Activated T-cell treated with anti-CD3 and anti-CD28 coated beads, Interleukin-2, amount 50 U/mL, for 24 hours (primary cell): Measurements from ENCODE around the gene FOXP4.

Experiments
- DNase-seq: peaks from one replicate; pipeline ENCODE4 v3.0.0-alpha.2; 2020
- H3K27ac Mint-ChIP-seq: 2 replicates; pipeline ENCODE4 v1.8.0; 2020; ENCODE audit warnings: mild to moderate bottlenecking, mixed read lengths
- H3K27me3 Mint-ChIP-seq: 2 replicates; pipeline ENCODE4 v1.8.0; 2020; ENCODE audit warnings: mixed read lengths
- H3K36me3 Mint-ChIP-seq: 2 replicates; pipeline ENCODE4 v1.8.0; 2020; ENCODE audit warnings: low read depth, mixed read lengths
- H3K4me1 Mint-ChIP-seq: 2 replicates; pipeline ENCODE4 v1.8.0; 2020; ENCODE audit warnings: low read depth, mixed read lengths
- H3K4me3 Mint-ChIP-seq: 2 replicates; pipeline ENCODE4 v1.8.0; 2020; ENCODE audit warnings: mild to moderate bottlenecking, moderate library complexity, mixed read lengths
- H3K9me3 Mint-ChIP-seq: 2 replicates; pipeline ENCODE4 v1.8.0; 2020; ENCODE audit warnings: mixed read lengths

FOXP4 gene

DNA sequence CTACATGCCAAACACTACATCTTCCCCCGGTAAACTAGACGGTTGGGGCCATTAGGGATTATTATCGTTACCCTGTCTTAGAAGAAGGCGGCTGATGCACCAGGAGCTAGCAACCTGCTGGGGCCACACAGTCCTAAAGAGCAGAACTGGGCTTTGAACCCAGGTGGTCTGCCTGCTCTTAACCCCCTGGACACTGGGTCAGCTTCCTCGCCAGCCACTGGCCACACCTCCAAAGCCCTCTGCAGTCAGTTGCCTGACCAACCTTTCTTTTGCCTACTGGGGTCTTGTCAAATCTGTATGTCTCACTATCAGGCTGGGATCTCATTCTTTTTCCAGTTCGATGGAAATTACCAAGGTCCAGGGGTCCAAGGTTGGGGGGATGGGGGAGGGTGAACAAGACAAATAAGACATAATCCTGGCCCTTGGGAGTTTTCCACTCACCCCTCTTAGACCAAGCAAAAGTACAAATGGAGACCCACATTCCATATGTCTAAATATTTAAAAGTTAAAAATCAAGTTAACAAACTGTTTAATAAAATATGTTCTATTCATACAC lies 34.0 kb upstream of the FOXP4 start:
- no peaks in the 10 kb centered on the region for H3K9me3 Mint-ChIP-seq
- H3K27me3 Mint-ChIP-seq, result peaks cover 16% of the 10 kb centered on the region
- H3K27ac Mint-ChIP-seq, result no peak overlapping the region
- no peaks in the 10 kb centered on the region for H3K4me1 Mint-ChIP-seq
- H3K4me3 Mint-ChIP-seq, result no peak overlapping the region
- DNase-seq, result no peak
- H3K36me3 Mint-ChIP-seq, result no peaks in the 10 kb centered on the region

DNA sequence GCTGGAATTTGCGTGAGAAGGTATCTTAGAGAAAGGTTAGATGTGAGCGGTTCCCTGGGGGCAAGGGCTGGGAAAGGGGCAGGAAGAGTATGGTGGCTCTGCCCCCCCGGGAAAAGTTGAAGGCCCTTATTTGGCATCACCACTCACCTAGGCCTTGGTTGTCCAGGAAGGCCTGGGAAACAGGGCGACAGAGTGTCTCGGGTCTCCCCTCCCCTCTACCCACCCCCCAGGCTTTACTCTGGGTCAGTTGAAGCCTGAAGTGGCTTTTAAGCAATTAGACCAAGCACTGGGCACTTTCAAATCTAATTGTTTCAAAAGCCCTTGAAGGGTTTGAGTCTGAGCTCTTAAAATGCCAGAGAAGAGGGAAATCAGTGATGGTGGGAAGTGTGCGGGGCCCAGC lies 30.2 kb upstream of the FOXP4 start:
- Mint-ChIP-seq H3K4me3 (no peak overlapping the region), H3K27me3 (no peaks in the 10 kb centered on the region), H3K36me3 (no peaks in the 10 kb centered on the region), H3K9me3 (no peaks in the 10 kb centered on the region), H3K4me1 (no peaks in the 10 kb centered on the region), H3K27ac (no peak overlapping the region)
- DNase-seq, result no peak

DNA sequence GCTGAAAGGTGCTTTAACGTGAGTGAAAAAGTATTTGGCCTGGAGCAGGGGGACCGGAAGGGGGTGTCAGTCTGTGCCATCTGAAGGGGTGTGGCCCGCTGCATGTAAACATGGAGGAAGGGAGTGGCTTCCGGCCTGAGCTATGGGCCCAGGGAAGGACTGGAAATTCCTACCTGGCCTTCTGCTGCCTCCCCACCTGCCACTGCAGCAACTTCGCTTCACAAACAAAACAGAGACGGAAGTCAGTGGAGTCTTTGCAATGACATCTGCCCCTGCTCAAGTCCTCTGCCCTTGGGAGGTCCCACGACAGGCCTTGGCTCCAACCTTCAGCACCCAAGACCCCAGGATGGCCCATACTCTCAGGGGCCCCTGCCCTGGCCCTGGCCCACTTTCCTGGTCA lies 28.1 kb upstream of the FOXP4 start:
- Mint-ChIP-seq H3K9me3 (no peaks in the 10 kb centered on the region), H3K4me3 (no peak overlapping the region), H3K4me1 (no peaks in the 10 kb centered on the region), H3K27me3 (peaks cover 8% of the 10 kb centered on the region), H3K36me3 (no peaks in the 10 kb centered on the region), H3K27ac (no peak overlapping the region)
- no peak for DNase-seq

- no peaks in the 10 kb centered on the region for H3K4me1 Mint-ChIP-seq
- no peaks in the 10 kb centered on the region for H3K9me3 Mint-ChIP-seq
- no peak overlapping the region for H3K27ac Mint-ChIP-seq
- H3K27me3 Mint-ChIP-seq, result peaks cover 14% of the 10 kb centered on the region
- no peaks in the 10 kb centered on the region for H3K36me3 Mint-ChIP-seq
- no peak overlapping the region for H3K4me3 Mint-ChIP-seq
- no peak for DNase-seq
These were observed 26.9 kb upstream of the FOXP4 start for GRCh38 chr6:41519305-41519744.

DNA sequence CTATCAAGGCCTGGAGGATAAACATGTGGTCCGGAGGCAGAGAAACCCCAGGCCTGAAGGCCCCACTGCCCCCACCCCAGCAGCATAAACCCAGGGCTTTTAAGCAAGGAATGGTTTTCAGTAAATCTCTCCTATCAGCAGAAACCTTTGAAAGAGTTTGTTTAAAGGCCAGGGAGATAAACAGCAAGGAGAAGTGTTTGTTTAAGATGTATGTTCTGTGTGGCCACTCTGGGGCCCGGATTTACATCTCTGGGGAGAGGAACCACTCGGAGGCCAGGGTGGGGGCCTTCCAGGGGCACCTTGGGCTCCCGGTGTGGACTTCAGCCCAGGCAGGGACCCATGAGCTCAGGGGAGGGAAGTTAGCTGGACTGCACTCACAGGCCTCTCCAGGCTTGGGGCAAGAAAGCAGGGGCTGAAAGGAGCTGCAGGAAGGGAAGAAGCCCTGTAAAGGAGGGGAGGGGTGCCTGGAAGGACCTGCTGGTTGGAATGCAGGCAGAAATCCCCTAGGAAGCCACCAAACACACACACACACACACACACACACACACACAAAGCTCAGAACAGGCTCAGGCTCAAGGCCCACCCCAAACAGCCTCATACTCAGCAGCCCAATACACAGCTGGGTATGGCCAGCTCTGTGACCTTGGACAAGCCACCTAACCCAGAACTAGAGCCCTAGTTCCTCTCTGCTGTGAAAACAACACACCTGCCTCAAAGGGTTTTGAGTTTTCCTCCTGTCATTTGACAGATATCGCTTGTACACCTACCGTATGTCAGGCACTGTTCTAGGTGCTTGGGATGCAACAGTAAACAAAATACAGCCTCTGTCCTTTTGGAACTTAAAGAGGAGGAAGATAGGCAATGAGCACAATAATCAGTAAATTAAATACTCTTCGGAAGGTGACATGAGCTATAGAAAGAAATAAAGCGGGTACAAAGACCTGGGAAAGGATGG lies 26.2 kb upstream of the FOXP4 start:
- no peaks in the 10 kb centered on the region for H3K4me1 Mint-ChIP-seq
- no peak overlapping the region for H3K4me3 Mint-ChIP-seq
- peaks cover 14% of the 10 kb centered on the region for H3K27me3 Mint-ChIP-seq
- no peaks in the 10 kb centered on the region for H3K36me3 Mint-ChIP-seq
- DNase-seq, result no peak
- H3K9me3 Mint-ChIP-seq, result no peaks in the 10 kb centered on the region
- H3K27ac Mint-ChIP-seq, result no peak overlapping the region

DNA sequence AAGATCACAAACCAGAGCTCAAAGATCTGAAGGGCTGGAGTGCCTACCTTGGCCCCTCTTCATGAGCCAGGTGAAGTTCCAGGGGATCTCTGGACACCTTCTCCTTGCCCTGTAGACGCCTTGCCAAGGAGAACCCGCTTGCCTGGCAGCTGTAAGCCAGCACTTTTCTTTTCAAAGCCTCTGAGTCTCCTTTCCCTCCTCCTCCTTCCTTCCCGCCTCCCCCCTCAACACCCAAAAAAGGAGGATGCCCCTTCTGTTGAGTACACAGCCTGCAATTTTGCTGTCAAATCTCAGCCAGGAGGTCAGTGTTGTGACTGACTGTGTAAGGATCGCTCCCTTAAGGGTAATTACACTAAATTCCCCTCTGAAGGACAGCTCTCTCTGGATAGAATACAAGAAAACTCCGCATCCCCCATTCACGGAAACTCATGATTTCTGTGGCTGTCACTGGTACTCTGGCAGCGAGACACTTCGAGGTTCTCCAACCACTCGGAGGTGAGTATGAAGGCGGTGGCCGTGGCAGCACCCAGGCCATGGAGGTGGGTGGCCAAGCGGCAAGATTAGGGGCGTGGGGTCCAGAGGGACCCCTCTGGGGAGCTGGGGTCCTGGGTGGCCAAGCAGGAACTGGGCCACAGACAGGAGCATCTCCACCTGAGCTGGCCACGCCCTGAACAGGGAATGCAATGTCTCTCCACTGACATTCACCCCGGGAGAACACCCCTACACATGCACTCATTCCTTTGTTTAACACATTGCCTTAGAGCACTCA lies 23.2 kb upstream of the FOXP4 start:
- peaks cover 20% of the 10 kb centered on the region for H3K27me3 Mint-ChIP-seq
- H3K27ac Mint-ChIP-seq, result no peak overlapping the region
- no peak for DNase-seq

GRCh38 chr6:41523915-41524633 lies 22.1 kb upstream of the FOXP4 start:
- DNase-seq, result no peak
- Mint-ChIP-seq H3K9me3 (no peaks in the 10 kb centered on the region), H3K4me1 (no peaks in the 10 kb centered on the region), H3K27me3 (peaks cover 25% of the 10 kb centered on the region), H3K4me3 (no peak overlapping the region), H3K27ac (no peak overlapping the region), H3K36me3 (no peaks in the 10 kb centered on the region)

More for the DNA sequence above, 23.2 kb upstream of the FOXP4 start:
- H3K9me3 Mint-ChIP-seq, result no peaks in the 10 kb centered on the region
- H3K4me3 Mint-ChIP-seq, result no peak overlapping the region
- H3K4me1 Mint-ChIP-seq, result no peaks in the 10 kb centered on the region
- no peaks in the 10 kb centered on the region for H3K36me3 Mint-ChIP-seq

GRCh38 chr6:41524634-41525011 lies 21.6 kb upstream of the FOXP4 start:
- Mint-ChIP-seq H3K4me3 (no peak overlapping the region), H3K4me1 (no peaks in the 10 kb centered on the region), H3K36me3 (no peaks in the 10 kb centered on the region), H3K27ac (no peak overlapping the region), H3K27me3 (peaks cover 26% of the 10 kb centered on the region), H3K9me3 (no peaks in the 10 kb centered on the region)
- DNase-seq, result no peak

DNA sequence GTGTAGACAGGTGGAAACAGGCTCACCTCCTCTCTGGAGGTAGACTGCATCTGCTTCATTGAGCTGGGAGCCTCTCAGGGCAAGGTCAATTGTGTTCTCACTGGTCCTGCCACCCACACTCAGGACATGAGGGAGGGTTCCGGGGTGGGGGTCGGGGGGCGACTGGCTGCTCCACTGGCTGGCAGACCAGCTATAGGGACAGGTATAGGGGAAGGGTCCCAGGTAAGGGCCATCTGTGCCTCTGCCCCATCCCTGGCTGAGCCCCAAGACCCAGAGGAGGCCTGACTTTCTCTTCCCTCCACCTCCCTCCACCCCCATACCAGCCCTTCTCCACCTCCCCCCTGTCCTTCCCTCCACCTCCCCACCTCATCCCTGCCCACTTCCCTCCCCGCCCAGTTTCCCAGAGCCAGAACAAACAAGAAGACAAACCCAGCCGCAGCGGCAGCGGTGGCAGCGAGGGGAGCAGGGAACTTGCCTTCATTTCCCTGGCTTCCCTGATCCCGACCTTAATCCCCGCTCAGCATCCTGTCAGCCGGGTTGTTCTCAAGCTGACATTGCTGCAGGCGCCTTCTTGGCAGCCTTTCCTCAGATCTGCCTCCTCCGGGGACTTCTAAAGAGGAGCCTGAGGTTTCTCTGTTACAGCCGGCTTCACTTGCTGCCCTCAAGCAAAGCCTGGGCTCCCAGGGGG lies 18.3 kb upstream of the FOXP4 start:
- Mint-ChIP-seq H3K27ac (no peak overlapping the region), H3K27me3 (peaks cover 23% of the 10 kb centered on the region), H3K4me3 (no peak overlapping the region), H3K4me1 (peaks cover 26% of the 10 kb centered on the region), H3K36me3 (no peaks in the 10 kb centered on the region), H3K9me3 (no peaks in the 10 kb centered on the region)
- no peak for DNase-seq

DNA sequence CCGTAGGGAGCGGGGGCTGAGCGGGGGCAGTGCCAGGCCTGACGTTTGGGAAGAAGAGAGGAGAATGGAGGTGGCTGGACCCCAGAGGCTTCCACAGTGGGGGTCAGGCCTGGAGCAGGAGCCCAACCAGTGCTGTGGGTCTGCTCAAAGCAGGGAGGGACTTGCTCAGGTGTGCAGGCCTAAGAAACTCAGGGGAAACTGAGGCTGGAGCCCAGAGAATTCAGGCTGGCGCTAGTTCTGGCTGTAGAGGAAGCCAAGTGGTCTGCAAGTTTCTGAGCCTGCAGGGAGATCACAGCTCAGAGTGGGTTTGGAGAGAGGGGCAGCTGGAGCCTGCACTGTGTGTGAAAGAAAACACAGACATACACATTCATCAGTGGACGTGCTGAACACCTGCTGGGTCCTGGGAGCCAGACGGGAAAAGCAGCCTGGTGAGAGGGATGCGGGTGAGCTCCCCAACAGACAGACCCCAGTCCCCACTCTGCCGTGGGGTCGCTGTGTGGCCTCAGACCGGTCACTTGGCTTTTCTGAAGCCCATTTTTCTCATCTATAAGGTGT lies 17.7 kb upstream of the FOXP4 start:
- no peak overlapping the region for H3K4me3 Mint-ChIP-seq
- DNase-seq, result no peak
- peaks cover 17% of the 10 kb centered on the region for H3K27me3 Mint-ChIP-seq
- no peak overlapping the region for H3K27ac Mint-ChIP-seq
- H3K4me1 Mint-ChIP-seq, result peaks cover 32% of the 10 kb centered on the region
- H3K9me3 Mint-ChIP-seq, result no peaks in the 10 kb centered on the region
- no peaks in the 10 kb centered on the region for H3K36me3 Mint-ChIP-seq

DNA sequence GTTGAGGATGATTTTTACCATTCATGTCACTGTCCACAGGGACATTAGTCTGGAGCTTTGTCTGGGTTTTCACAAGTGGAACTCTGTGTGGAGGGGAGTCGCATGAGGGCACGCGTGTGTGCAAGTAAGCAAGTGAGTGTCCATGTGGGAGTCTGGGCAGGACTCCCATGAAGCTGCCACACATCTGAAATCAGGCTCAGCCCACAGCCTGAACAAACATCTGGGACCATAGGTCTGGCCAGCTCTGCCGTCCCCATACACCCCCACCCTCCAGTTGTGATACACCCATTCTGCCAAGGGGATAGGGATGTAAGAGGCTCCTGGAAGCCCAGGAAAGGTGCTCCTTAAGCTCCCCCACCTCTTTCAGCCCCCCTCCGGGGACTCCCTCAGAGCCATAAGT lies 17.1 kb upstream of the FOXP4 start:
- H3K9me3 Mint-ChIP-seq, result no peaks in the 10 kb centered on the region
- H3K36me3 Mint-ChIP-seq, result no peaks in the 10 kb centered on the region
- no peak for DNase-seq
- no peak overlapping the region for H3K4me3 Mint-ChIP-seq
- peaks cover 37% of the 10 kb centered on the region for H3K4me1 Mint-ChIP-seq
- H3K27ac Mint-ChIP-seq, result no peak overlapping the region
- H3K27me3 Mint-ChIP-seq, result peaks cover 15% of the 10 kb centered on the region

GRCh38 chr6:41529970-41530369 lies 16.2 kb upstream of the FOXP4 start:
- Mint-ChIP-seq H3K27ac (no peak overlapping the region), H3K4me1 (peaks cover 37% of the 10 kb centered on the region), H3K4me3 (no peak overlapping the region), H3K9me3 (no peaks in the 10 kb centered on the region), H3K36me3 (no peaks in the 10 kb centered on the region), H3K27me3 (peaks cover 15% of the 10 kb centered on the region)
- DNase-seq, result no peak

GRCh38 chr6:41530476-41530875 lies 15.7 kb upstream of the FOXP4 start:
- no peak overlapping the region for H3K4me3 Mint-ChIP-seq
- DNase-seq, result no peak
- H3K27ac Mint-ChIP-seq, result no peak overlapping the region
- peaks cover 37% of the 10 kb centered on the region for H3K4me1 Mint-ChIP-seq
- peaks cover 15% of the 10 kb centered on the region for H3K27me3 Mint-ChIP-seq
- no peaks in the 10 kb centered on the region for H3K9me3 Mint-ChIP-seq
- H3K36me3 Mint-ChIP-seq, result no peaks in the 10 kb centered on the region

GRCh38 chr6:41531016-41531415 lies 15.2 kb upstream of the FOXP4 start:
- no peaks in the 10 kb centered on the region for H3K36me3 Mint-ChIP-seq
- DNase-seq, result no peak
- H3K4me1 Mint-ChIP-seq, result peaks cover 37% of the 10 kb centered on the region
- H3K27ac Mint-ChIP-seq, result peak overlapping the region; percentile 98
- no peaks in the 10 kb centered on the region for H3K9me3 Mint-ChIP-seq
- H3K27me3 Mint-ChIP-seq, result peaks cover 19% of the 10 kb centered on the region
- peak overlapping the region; percentile 78 for H3K4me3 Mint-ChIP-seq
